SU-DHL-6 (cell line): ENCODE measurements around the gene EDNRB.

ENCODE experiments used
- CTCF ChIP-seq: fragments of 200-600 bp; sonication (generic); IDR thresholded peaks from one replicate; pipeline ENCODE4 v1.5.1; 2017; ENCODE audit warnings: antibody characterized with exemption, mild to moderate bottlenecking, low read length, moderate library complexity; ENCODE audit not compliant: insufficient read depth, poor library complexity, severe bottlenecking
- EZH2phosphoT487 ChIP-seq: fragments of 200-600 bp; sonication (generic), shearing (Covaris generic); conservative IDR thresholded peaks from 2 replicates; pipeline ENCODE4 v1.6.1; 2018; ENCODE audit warnings: mild to moderate bottlenecking, antibody characterized with exemption, low read length, moderate library complexity, mixed read lengths

DNA sequence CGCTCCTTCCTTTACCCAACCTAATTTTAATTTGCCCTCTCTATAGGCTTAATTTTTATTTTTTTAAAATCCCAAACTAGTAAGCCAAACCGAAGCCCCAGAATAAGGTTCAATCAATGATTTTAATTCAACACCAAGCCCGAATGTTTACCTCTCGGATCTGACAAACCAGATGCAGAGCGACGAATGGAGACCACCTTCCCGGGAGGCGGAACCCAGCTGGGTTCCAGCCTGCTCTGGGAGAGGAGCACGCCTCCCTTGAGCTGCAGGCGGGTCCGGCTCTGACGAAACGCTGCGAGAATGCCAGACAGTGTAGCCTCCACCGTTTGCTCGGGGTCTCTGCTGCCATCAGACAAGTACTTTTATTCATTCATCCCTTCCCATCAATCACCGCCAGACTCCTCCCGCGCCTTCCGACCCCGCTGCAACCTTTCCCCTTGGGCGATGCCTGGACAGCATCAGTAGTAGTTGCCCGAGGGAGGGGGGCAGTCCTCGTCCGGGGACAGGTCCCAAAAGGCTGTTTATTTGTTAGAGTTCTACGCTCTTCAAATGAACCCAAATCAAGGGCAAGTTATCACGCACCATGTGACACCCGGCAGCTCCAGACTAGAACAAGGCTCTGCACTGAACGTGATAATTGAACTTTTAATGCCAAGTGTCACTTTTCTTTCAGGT, 752 bp upstream of the EDNRB start:
- TF ChIP-seq CTCF, result no peak
- TF ChIP-seq EZH2phosphoT487, result no peak
